Caco-2 (cell line): ENCODE data around the gene ZXDC. TPM values are rescaled to one million over a fixed set of nuclear protein-coding genes. Genes with fewer than 3 reads are reported as not detected.

ENCODE experiments used
- BruUV-seq: library from RNA; stranded (reverse); fragments of 400-500 nt; replicated peaks from 2 replicates; lab custom pipeline; 2021; lab: Mats Ljungman, UMichigan
- CTCF ChIA-PET: fragments of 300-600 bp; sonication (Branson Sonifier 250); formaldehyde crosslinking; loops from one replicate; lab custom pipeline; 2022; ENCODE audit warnings: antibody characterized with exemption; lab: Charles Lee
- POLR2A ChIA-PET: fragments of 300-600 bp; sonication (Branson Sonifier 250); formaldehyde crosslinking; loops from one replicate; lab custom pipeline; 2022; ENCODE audit warnings: antibody characterized with exemption; lab: Charles Lee
- DNase-seq, 2 experiments: peaks; one replicate each; pipeline versions ENCODE4 v3.0.0 to v3.0.0-alpha.2; 2020 to 2022
- H3K27me3 ChIP-seq: replicated peaks from 2 replicates; pipeline ENCODE4 v1.6.0; 2011; ENCODE audit warnings: low read length; ENCODE audit not compliant: control insufficient read depth, insufficient read depth
- H3K36me3 ChIP-seq: 2 replicates; pipeline ENCODE4 v1.5.1; 2011; ENCODE audit warnings: low read length; ENCODE audit not compliant: control insufficient read depth, insufficient read depth
- H3K4me1 ChIP-seq: fragments of 250-450 bp; sonication (Bioruptor Pico); 2 replicates; pipeline ENCODE4 v1.5.1; 2020; ENCODE audit warnings: mild to moderate bottlenecking
- H3K4me3 ChIP-seq: 2 replicates; pipeline ENCODE4 v1.5.1; 2011; ENCODE audit warnings: low read depth, mild to moderate bottlenecking, control low read depth, low read length
- H3K9me3 ChIP-seq: fragments of 250-450 bp; sonication (Bioruptor Pico); 2 replicates; pipeline ENCODE4 v1.5.1; 2020; ENCODE audit warnings: mild to moderate bottlenecking, moderate library complexity
- H3K27ac Mint-ChIP-seq: one replicate; pipeline ENCODE4 v1.8.0; 2022; ENCODE audit warnings: mixed read lengths; ENCODE audit not compliant: unreplicated experiment
- H3K27me3 Mint-ChIP-seq: one replicate; pipeline ENCODE4 v1.8.0; 2022; ENCODE audit warnings: mixed read lengths; ENCODE audit not compliant: insufficient read depth, unreplicated experiment
- H3K36me3 Mint-ChIP-seq: one replicate; pipeline ENCODE4 v1.8.0; 2022; ENCODE audit warnings: mild to moderate bottlenecking, mixed read lengths; ENCODE audit not compliant: insufficient read depth, unreplicated experiment
- H3K4me1 Mint-ChIP-seq: one replicate; pipeline ENCODE4 v1.8.0; 2022; ENCODE audit warnings: low read depth, mixed read lengths; ENCODE audit not compliant: unreplicated experiment
- H3K4me3 Mint-ChIP-seq: one replicate; pipeline ENCODE4 v1.8.0; 2022; ENCODE audit warnings: mild to moderate bottlenecking, moderate library complexity, mixed read lengths; ENCODE audit not compliant: unreplicated experiment
- H3K9me3 Mint-ChIP-seq: one replicate; pipeline ENCODE4 v1.8.0; 2022; ENCODE audit warnings: mixed read lengths; ENCODE audit not compliant: unreplicated experiment
- intact Hi-C: fragments of 100-400 bp; cut with micrococcal nuclease; formaldehyde crosslinking; loops from one replicate; pipeline ENCODE4 v1.10.0; 2022; ENCODE audit not compliant: unreplicated experiment
- total RNA-seq: library from RNA; stranded (reverse); gene quantifications from 2 replicates; pipeline ENCODE4 v1.2.3, GENCODE V29; 2022
- TF ChIP-seq, protein P1 (sequence below), 2 experiments: fragments of 200-600 bp in 1 of 2; IDR thresholded peaks; 1 replicate in 1 of 2; 2 replicates in 1 of 2; pipeline versions ENCODE4 v1.5.1 to v1.8.0; 2011 to 2022; ENCODE audit warnings: antibody characterized with exemption in 1 of 2, control low read depth in 1 of 2, inconsistent platforms in 1 of 2, low read depth in 1 of 2, low read length in 1 of 2, mild to moderate bottlenecking in 1 of 2, moderate library complexity in 1 of 2; ENCODE audit not compliant: insufficient read depth in 1 of 2, severe bottlenecking in 1 of 2, unreplicated experiment in 1 of 2

The ZXDC gene
- total RNA-seq, 1 experiment from 2014 or later, result 28.7 TPM

DNA sequence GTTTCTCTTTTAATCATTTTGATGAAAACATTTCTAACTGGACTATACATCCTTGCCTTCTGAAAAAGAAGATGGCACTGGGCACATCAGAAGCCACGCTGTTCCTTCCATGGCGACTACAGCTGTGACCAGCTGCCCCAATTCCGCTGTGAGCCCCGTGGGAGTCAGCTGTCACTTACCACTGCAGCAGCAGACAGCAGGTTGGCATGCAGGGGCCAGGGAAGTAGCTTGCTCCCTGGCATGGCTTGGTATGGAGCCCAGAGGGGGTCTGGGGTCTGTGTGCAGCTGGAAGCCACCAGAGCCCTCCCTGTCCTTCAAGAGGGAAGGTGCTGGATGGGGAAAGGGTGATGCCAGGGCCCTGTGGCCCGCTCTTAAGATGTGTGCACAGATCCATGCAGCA, 4.5 kb upstream of the ZXDC start:
- no peaks in the 10 kb centered on the region for H3K4me1 ChIP-seq
- intact Hi-C loops, result no loop called here
- ChIA-PET POLR2A (no interaction called here), CTCF (no interaction called here)
- H3K27me3 Mint-ChIP-seq, result no peaks in the 10 kb centered on the region
- TF ChIP-seq, protein P1, sequence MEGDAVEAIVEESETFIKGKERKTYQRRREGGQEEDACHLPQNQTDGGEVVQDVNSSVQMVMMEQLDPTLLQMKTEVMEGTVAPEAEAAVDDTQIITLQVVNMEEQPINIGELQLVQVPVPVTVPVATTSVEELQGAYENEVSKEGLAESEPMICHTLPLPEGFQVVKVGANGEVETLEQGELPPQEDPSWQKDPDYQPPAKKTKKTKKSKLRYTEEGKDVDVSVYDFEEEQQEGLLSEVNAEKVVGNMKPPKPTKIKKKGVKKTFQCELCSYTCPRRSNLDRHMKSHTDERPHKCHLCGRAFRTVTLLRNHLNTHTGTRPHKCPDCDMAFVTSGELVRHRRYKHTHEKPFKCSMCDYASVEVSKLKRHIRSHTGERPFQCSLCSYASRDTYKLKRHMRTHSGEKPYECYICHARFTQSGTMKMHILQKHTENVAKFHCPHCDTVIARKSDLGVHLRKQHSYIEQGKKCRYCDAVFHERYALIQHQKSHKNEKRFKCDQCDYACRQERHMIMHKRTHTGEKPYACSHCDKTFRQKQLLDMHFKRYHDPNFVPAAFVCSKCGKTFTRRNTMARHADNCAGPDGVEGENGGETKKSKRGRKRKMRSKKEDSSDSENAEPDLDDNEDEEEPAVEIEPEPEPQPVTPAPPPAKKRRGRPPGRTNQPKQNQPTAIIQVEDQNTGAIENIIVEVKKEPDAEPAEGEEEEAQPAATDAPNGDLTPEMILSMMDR (IDR thresholded peaks at IDR 0.05; ENCODE audit: insufficient read depth in 1 of 2, low read depth in 1 of 2, low read length in 1 of 2, severe bottlenecking in 1 of 2, unreplicated experiment in 1 of 2), result no peak
- H3K4me3 ChIP-seq, result no peak overlapping the region
- no peaks in the 10 kb centered on the region for H3K27me3 ChIP-seq
- no peaks in the 10 kb centered on the region for H3K4me1 Mint-ChIP-seq
- H3K9me3 Mint-ChIP-seq, result no peaks in the 10 kb centered on the region
- H3K9me3 ChIP-seq, result no peaks in the 10 kb centered on the region
- peak in 1 of 2 experiments; percentile 28 for DNase-seq
- H3K27ac Mint-ChIP-seq, result no peak overlapping the region
- H3K36me3 ChIP-seq, result no peaks in the 10 kb centered on the region
- H3K36me3 Mint-ChIP-seq, result no peaks in the 10 kb centered on the region
- BruUV-seq, result no TSS peak
- H3K4me3 Mint-ChIP-seq, result no peak overlapping the region

DNA sequence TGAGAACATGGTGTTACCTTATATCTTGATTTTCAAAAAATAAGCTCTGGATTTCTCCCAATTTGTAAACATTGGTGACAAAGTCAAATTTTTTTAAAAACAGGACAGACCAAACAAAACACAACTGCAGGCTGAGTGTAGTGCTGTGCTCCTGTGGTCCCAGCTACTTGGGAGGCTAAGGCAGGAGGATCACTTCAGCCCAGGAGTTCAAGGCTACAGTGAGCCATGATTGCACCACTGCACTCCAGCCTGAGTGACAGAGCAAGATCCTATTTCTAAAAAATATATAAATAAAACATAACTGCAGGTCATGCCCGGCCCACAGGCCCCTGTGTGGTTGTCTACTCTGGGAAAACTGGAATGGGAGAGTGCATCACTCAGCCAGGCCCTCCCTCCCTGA, 4.0 kb upstream of the ZXDC start:
- no peaks in the 10 kb centered on the region for H3K4me1 Mint-ChIP-seq
- no peaks in the 10 kb centered on the region for H3K9me3 ChIP-seq
- no peak overlapping the region for H3K4me3 Mint-ChIP-seq
- no peaks in the 10 kb centered on the region for H3K4me1 ChIP-seq
- H3K36me3 Mint-ChIP-seq, result no peaks in the 10 kb centered on the region
- intact Hi-C loops, result loop anchor here (10.0 kb wide), 1 partner anchor 215 kb away; no protein-coding TSS in a partner anchor
- H3K27ac Mint-ChIP-seq, result no peak overlapping the region
- no peak overlapping the region for H3K4me3 ChIP-seq
- no peak for DNase-seq
- ChIA-PET CTCF (no interaction called here), POLR2A (no interaction called here)
- BruUV-seq, result no TSS peak
- H3K27me3 Mint-ChIP-seq, result no peaks in the 10 kb centered on the region
- no peaks in the 10 kb centered on the region for H3K27me3 ChIP-seq
- TF ChIP-seq, protein P1 (IDR thresholded peaks at IDR 0.05; ENCODE audit: insufficient read depth in 1 of 2, low read depth in 1 of 2, low read length in 1 of 2, severe bottlenecking in 1 of 2, unreplicated experiment in 1 of 2), result no peak
- no peaks in the 10 kb centered on the region for H3K36me3 ChIP-seq
- H3K9me3 Mint-ChIP-seq, result no peaks in the 10 kb centered on the region

DNA sequence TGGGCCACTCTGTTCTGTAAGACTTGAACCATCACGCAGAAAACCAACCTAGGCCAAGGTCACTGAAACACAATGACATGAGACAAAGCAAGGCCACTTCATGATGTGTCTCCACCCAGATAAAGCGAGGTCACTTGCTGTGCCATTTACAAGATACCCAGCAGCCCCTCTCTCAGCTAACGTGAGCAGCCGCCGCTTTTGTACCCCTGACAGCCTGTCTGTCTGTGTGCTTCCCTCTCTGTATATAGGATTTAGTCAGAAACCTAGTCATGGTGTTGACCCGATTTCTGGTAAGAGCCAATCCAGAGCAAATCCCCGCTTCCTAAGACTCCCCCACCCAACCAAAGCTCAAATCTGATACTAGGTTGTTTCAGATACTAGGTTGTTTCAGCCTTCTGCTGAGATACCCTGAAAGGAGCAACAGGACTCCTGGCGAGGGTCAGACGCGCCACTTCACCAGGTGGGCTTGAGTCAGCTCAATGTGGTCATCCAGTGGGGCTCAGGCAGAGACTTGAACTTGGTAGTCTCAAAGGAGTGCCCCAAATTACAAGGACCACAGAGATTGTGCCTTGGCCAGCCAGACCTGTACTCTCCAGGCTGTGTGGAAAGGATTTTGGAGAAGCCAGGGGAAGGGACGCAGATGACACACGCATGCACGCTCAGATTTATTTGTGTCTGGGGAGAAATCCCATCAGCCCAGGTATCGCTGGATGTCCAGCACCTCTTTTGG, 3.1 kb upstream of the ZXDC start:
- ChIA-PET CTCF (no interaction called here), POLR2A (no interaction called here)
- Histone ChIP-seq H3K4me1 (peaks cover 4% of the 10 kb centered on the region), H3K36me3 (no peaks in the 10 kb centered on the region; the same call in 1 of the 2 replicates), H3K4me3 (no peak overlapping the region), H3K9me3 (no peaks in the 10 kb centered on the region), H3K27me3 (no peaks in the 10 kb centered on the region)
- Mint-ChIP-seq H3K4me1 (peaks cover 3% of the 10 kb centered on the region), H3K27ac (no peak overlapping the region), H3K4me3 (no peak overlapping the region), H3K36me3 (peaks cover 6% of the 10 kb centered on the region), H3K27me3 (no peaks in the 10 kb centered on the region), H3K9me3 (no peaks in the 10 kb centered on the region)
- no peak for DNase-seq
- intact Hi-C loops, result loop anchor here (10.0 kb wide), 1 partner anchor 214 kb away; no protein-coding TSS in a partner anchor
- BruUV-seq, result no TSS peak
- TF ChIP-seq, protein P1 (IDR thresholded peaks at IDR 0.05; ENCODE audit: insufficient read depth in 1 of 2, low read depth in 1 of 2, low read length in 1 of 2, severe bottlenecking in 1 of 2, unreplicated experiment in 1 of 2), result no peak
